ENCODE measurements around the gene NFATC3.

The NFATC3 gene

GRCh38 chr16:68270353-68270752 is 185.2 kb downstream of the NFATC3 start:
- TF ChIP-seq RAD21 (IDR thresholded peaks at IDR 0.05; ENCODE audit: low read depth), result no peak
- TF ChIP-seq CEBPB (IDR thresholded peaks at IDR 0.05), result no peak
- no peak for TF ChIP-seq FOXM1 (IDR thresholded peaks at IDR 0.05; ENCODE audit: borderline replicate concordance, low read depth)
- no peak for TF ChIP-seq EGR1 (IDR thresholded peaks at IDR 0.05)
- no peak for TF ChIP-seq TEAD4 (IDR thresholded peaks at IDR 0.05)
- no peak for TF ChIP-seq MAX (IDR thresholded peaks at IDR 0.05)
- TF ChIP-seq CREB1 (IDR thresholded peaks at IDR 0.05; ENCODE audit: low read depth), result no peak
- TF ChIP-seq USF1 (IDR thresholded peaks at IDR 0.05), result no peak
- no peak for TF ChIP-seq REST (IDR thresholded peaks at IDR 0.05; ENCODE audit: low read depth)
- TF ChIP-seq TCF12 (IDR thresholded peaks at IDR 0.05; ENCODE audit: low read depth), result no peak
- TF ChIP-seq YY1 (IDR thresholded peaks at IDR 0.05; ENCODE audit: low read depth), result no peak
- TF ChIP-seq ZBTB7A (IDR thresholded peaks at IDR 0.05; ENCODE audit: low read depth), result no peak
- no peak for TF ChIP-seq NFIC (IDR thresholded peaks at IDR 0.05)
- TF ChIP-seq TAF1 (IDR thresholded peaks at IDR 0.05; ENCODE audit: low read depth), result no peak
- no peak for TF ChIP-seq EP300 (IDR thresholded peaks at IDR 0.05; ENCODE audit: borderline replicate concordance)

GRCh38 chr16:68272507-68273209 is 187.5 kb downstream of the NFATC3 start:
- TF ChIP-seq EGR1 (IDR thresholded peaks at IDR 0.05), result no peak
- TF ChIP-seq RAD21 (IDR thresholded peaks at IDR 0.05; ENCODE audit: low read depth), result no peak
- no peak for TF ChIP-seq TCF12 (IDR thresholded peaks at IDR 0.05; ENCODE audit: low read depth)
- TF ChIP-seq NFIC (IDR thresholded peaks at IDR 0.05), result no peak
- TF ChIP-seq TEAD4 (IDR thresholded peaks at IDR 0.05), result no peak
- TF ChIP-seq USF1 (IDR thresholded peaks at IDR 0.05), result no peak
- TF ChIP-seq MAX (IDR thresholded peaks at IDR 0.05), result no peak
- no peak for TF ChIP-seq FOXM1 (IDR thresholded peaks at IDR 0.05; ENCODE audit: borderline replicate concordance, low read depth)
- no peak for TF ChIP-seq CREB1 (IDR thresholded peaks at IDR 0.05; ENCODE audit: low read depth)
- no peak for TF ChIP-seq TAF1 (IDR thresholded peaks at IDR 0.05; ENCODE audit: low read depth)
- TF ChIP-seq EP300 (IDR thresholded peaks at IDR 0.05; ENCODE audit: borderline replicate concordance), result no peak
- TF ChIP-seq CEBPB (IDR thresholded peaks at IDR 0.05), result no peak
- TF ChIP-seq REST (IDR thresholded peaks at IDR 0.05; ENCODE audit: low read depth), result no peak
- TF ChIP-seq YY1 (IDR thresholded peaks at IDR 0.05; ENCODE audit: low read depth), result no peak

- TF ChIP-seq EP300 (IDR thresholded peaks at IDR 0.05; ENCODE audit: borderline replicate concordance) (no peak), MAX (IDR thresholded peaks at IDR 0.05) (no peak), USF1 (IDR thresholded peaks at IDR 0.05) (no peak), YY1 (IDR thresholded peaks at IDR 0.05; ENCODE audit: low read depth) (no peak), CEBPB (IDR thresholded peaks at IDR 0.05) (no peak), FOXM1 (IDR thresholded peaks at IDR 0.05; ENCODE audit: borderline replicate concordance, low read depth) (no peak), EGR1 (IDR thresholded peaks at IDR 0.05) (no peak), TEAD4 (IDR thresholded peaks at IDR 0.05) (no peak), RAD21 (IDR thresholded peaks at IDR 0.05; ENCODE audit: low read depth) (no peak), TCF12 (IDR thresholded peaks at IDR 0.05; ENCODE audit: low read depth) (no peak), NFIC (IDR thresholded peaks at IDR 0.05) (no peak), ZBTB7A (IDR thresholded peaks at IDR 0.05; ENCODE audit: low read depth) (no peak), REST (IDR thresholded peaks at IDR 0.05; ENCODE audit: low read depth) (no peak), TAF1 (IDR thresholded peaks at IDR 0.05; ENCODE audit: low read depth) (no peak), CREB1 (IDR thresholded peaks at IDR 0.05; ENCODE audit: low read depth) (no peak)
Observed at GRCh38 chr16:68273459-68273858, 188.3 kb downstream of the NFATC3 start.
